ENCODE data around the gene GIPC2. TPM values are rescaled to one million over a fixed set of nuclear protein-coding genes. Genes with fewer than 3 reads are reported as not detected.

The GIPC2 gene
- total and polyA plus RNA-seq, 12 donors, result 10.6 to 53.4 (median 32.5) TPM

- intact Hi-C loops (cut with DNase I), result no loop called here
- H3K27me3 ChIP-seq, result no peaks in the 10 kb centered on the region
- H3K9me3 ChIP-seq (replicated peaks in 1 of 3), result no peaks in the 10 kb centered on the region
- WGBS, 4 donors, result 62 to 70% (median 64%) methylated on average over 3 of the region's 3 CpGs
- peaks cover 7 to 51% of the 10 kb centered on the region in 2 donors for H3K4me1 ChIP-seq (replicated peaks in 1 of 2)
- peak overlapping the region in 3 of 5 donors; percentile 23 to 95 (median 83) for H3K27ac ChIP-seq
- peaks cover 0 to 16% of the 10 kb centered on the region in 2 donors for H3K36me3 ChIP-seq (replicated peaks in 1 of 2)
- no peak for DNase-seq
- TF ChIP-seq, protein P1, sequence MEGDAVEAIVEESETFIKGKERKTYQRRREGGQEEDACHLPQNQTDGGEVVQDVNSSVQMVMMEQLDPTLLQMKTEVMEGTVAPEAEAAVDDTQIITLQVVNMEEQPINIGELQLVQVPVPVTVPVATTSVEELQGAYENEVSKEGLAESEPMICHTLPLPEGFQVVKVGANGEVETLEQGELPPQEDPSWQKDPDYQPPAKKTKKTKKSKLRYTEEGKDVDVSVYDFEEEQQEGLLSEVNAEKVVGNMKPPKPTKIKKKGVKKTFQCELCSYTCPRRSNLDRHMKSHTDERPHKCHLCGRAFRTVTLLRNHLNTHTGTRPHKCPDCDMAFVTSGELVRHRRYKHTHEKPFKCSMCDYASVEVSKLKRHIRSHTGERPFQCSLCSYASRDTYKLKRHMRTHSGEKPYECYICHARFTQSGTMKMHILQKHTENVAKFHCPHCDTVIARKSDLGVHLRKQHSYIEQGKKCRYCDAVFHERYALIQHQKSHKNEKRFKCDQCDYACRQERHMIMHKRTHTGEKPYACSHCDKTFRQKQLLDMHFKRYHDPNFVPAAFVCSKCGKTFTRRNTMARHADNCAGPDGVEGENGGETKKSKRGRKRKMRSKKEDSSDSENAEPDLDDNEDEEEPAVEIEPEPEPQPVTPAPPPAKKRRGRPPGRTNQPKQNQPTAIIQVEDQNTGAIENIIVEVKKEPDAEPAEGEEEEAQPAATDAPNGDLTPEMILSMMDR (IDR thresholded peaks at IDR 0.05), result no peak
- TF ChIP-seq POLR2A (IDR thresholded peaks at IDR 0.05), result no peak
- peak overlapping the region in 1 of 4 donors; percentile 81 for H3K4me3 ChIP-seq
Observed at GRCh38 chr1:78009276-78009675, 36.5 kb upstream of the GIPC2 start.

DNA sequence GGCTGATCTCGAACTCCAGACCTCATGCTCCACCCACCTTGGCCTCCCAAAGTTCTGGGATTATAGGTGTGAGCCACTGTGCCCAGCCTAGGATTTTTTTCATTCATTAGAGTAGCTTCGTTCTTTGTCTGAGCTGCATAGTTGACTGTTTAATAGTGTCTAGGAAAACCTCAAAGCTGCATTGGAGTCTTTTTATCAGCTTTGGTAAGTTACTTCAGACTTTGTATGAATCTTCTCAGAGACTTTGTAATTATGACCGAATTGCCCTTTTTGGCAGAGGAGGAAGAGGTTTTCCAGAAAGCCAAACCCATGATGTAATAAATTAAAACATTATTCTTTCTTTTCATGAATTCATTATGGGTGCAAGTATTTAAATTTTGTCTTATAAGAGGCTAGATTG is 35.9 kb upstream of the GIPC2 start:
- peaks cover 0 to 21% of the 10 kb centered on the region in 2 donors for H3K36me3 ChIP-seq (replicated peaks in 1 of 2)
- WGBS, 4 donors, result 48 to 66% (median 56%) methylated on average over 3 of the region's 3 CpGs
- no peak for DNase-seq
- H3K27ac ChIP-seq, result peak overlapping the region in 4 of 5 donors; percentile 6 to 95 (median 53)
- H3K9me3 ChIP-seq (replicated peaks in 1 of 3), result no peaks in the 10 kb centered on the region
- TF ChIP-seq POLR2A (IDR thresholded peaks at IDR 0.05), result peak in 1 of 2 donors; percentile 29
- TF ChIP-seq, protein P1 (IDR thresholded peaks at IDR 0.05), result no peak
- peaks cover 7 to 55% of the 10 kb centered on the region in 2 donors for H3K4me1 ChIP-seq (replicated peaks in 1 of 2)
- H3K4me3 ChIP-seq, result peak overlapping the region in 1 of 4 donors; percentile 81
- H3K27me3 ChIP-seq, result no peaks in the 10 kb centered on the region
- intact Hi-C loops (cut with DNase I), result no loop called here

GRCh38 chr1:78011050-78011449 is 34.7 kb upstream of the GIPC2 start:
- H3K4me3 ChIP-seq, result peak overlapping the region in 1 of 4 donors; percentile 81
- no peaks in the 10 kb centered on the region for H3K9me3 ChIP-seq (replicated peaks in 1 of 3)
- TF ChIP-seq, protein P1 (IDR thresholded peaks at IDR 0.05), result no peak
- peaks cover 0 to 26% of the 10 kb centered on the region in 2 donors for H3K36me3 ChIP-seq (replicated peaks in 1 of 2)
- no peak for DNase-seq
- H3K4me1 ChIP-seq (replicated peaks in 1 of 2), result peaks cover 7 to 55% of the 10 kb centered on the region in 2 donors
- H3K27ac ChIP-seq, result peak overlapping the region in 2 of 5 donors; percentile 83 to 95
- no peaks in the 10 kb centered on the region for H3K27me3 ChIP-seq
- 57 to 68% (median 65%) methylated on average over 2 of the region's 2 CpGs for WGBS, 4 donors
- intact Hi-C loops (cut with DNase I), result no loop called here

DNA sequence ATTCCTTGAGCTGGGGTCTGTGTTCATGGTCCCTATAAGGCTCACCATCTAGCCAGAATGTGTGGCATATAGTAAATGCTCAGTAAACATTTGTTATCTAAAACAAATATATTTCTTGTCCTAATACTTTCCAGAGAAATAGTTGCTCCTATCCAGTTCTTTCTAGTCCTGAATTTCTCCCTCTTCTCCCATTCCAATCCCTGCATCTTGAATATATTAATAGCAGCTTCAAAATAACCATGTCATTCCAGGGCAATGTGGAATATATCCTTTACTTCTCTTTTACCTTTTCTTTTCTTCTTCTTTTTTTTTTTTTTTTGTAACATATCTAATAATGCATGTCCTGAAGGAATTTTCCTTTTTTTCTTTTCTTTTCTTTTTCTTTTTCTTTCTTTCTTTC is 30.6 kb upstream of the GIPC2 start:
- Histone ChIP-seq H3K36me3 (replicated peaks in 1 of 2) (peaks cover 0 to 35% of the 10 kb centered on the region in 2 donors), H3K27ac (no peak overlapping the region), H3K27me3 (no peaks in the 10 kb centered on the region), H3K4me3 (no peak overlapping the region), H3K9me3 (replicated peaks in 1 of 3) (no peaks in the 10 kb centered on the region), H3K4me1 (replicated peaks in 1 of 2) (peaks cover 7 to 23% of the 10 kb centered on the region in 2 donors)
- DNase-seq, result no peak
- TF ChIP-seq, protein P1 (IDR thresholded peaks at IDR 0.05), result no peak
- TF ChIP-seq POLR2A (IDR thresholded peaks at IDR 0.05), result no peak
- intact Hi-C loops (cut with DNase I), result no loop called here

Data from adrenal gland (tissue), 12 donors.